Upper lobe of right lung (tissue), 1 donor: ENCODE results near the gene WFDC10B. TPM values are rescaled to one million over a fixed set of nuclear protein-coding genes. Genes with fewer than 3 reads are reported as not detected.
"Not testable (repeated sequence)": the region's sequence is repeated elsewhere in the genome, so short reads cannot be mapped to it uniquely, and the experiment has no call there.

Experiments used
- ATAC-seq: fragments of 200-7000 bp; cut with Tn5 transposase; one replicate; pipeline ENCODE4 v1.9.1; 2020; ENCODE audit warnings: mild to moderate bottlenecking, moderate library complexity
- DNase-seq: peaks from one replicate; pipeline ENCODE4 v3.0.0-alpha.2; 2020
- H3K27ac ChIP-seq: fragments of 200-600 bp; one replicate; pipeline ENCODE4 v1.8.0; 2022
- H3K27me3 ChIP-seq: fragments of 200-600 bp; one replicate; pipeline ENCODE4 v1.8.0; 2022; ENCODE audit warnings: mild to moderate bottlenecking
- H3K36me3 ChIP-seq: fragments of 200-600 bp; one replicate; pipeline ENCODE4 v1.8.0; 2022
- H3K4me1 ChIP-seq: fragments of 200-600 bp; one replicate; pipeline ENCODE4 v1.8.0; 2022
- H3K4me3 ChIP-seq: fragments of 200-600 bp; one replicate; pipeline ENCODE4 v1.8.0; 2022; ENCODE audit warnings: mild to moderate bottlenecking
- H3K9me3 ChIP-seq: fragments of 200-600 bp; one replicate; pipeline ENCODE4 v1.8.0; 2022
- intact Hi-C: fragments of 100-400 bp; cut with DNase I; formaldehyde crosslinking; loops from one replicate; pipeline ENCODE4 v1.11.0; 2022
- total RNA-seq: library from RNA; stranded (reverse); fragmentation: NEBNext Ultra II Directional; extraction: Animal tissue kit (Norgen Biotek cat#: 25700); gene quantifications from one replicate; pipeline ENCODE4 v1.2.1, GENCODE V29; 2021
- TF ChIP-seq, protein P1 (sequence below): fragments of 200-600 bp; IDR thresholded peaks from one replicate; pipeline ENCODE4 v1.8.0; 2022; ENCODE audit warnings: antibody characterized with exemption
- donor health status: DM: no; HTN: yes; CAD: no; lungs with severe emphysema.

Gene WFDC10B
- total RNA-seq, 1 donor from 2014 or later, result not detected

DNA sequence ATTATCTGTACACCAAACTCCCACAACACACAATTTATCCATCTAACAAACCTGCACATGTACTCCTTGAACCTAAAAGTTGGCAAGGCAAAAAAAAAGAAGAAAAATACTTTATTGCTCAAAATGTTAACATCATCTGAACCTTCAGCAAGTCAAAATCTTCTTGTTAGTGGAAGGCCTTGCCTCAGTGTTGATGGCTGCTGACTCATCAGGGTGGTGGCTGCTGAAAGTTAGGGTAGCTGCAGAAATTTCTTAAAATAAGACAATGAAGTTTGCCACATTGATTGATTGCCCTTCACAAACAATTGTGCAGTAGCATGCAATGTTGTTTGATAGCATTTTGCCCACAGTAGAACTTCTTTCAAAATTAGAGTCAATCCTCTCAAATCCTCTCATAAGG, 32.1 kb downstream of the WFDC10B start:
- TF ChIP-seq, protein P1, sequence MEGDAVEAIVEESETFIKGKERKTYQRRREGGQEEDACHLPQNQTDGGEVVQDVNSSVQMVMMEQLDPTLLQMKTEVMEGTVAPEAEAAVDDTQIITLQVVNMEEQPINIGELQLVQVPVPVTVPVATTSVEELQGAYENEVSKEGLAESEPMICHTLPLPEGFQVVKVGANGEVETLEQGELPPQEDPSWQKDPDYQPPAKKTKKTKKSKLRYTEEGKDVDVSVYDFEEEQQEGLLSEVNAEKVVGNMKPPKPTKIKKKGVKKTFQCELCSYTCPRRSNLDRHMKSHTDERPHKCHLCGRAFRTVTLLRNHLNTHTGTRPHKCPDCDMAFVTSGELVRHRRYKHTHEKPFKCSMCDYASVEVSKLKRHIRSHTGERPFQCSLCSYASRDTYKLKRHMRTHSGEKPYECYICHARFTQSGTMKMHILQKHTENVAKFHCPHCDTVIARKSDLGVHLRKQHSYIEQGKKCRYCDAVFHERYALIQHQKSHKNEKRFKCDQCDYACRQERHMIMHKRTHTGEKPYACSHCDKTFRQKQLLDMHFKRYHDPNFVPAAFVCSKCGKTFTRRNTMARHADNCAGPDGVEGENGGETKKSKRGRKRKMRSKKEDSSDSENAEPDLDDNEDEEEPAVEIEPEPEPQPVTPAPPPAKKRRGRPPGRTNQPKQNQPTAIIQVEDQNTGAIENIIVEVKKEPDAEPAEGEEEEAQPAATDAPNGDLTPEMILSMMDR, result no peak
- Histone ChIP-seq H3K36me3 (no peaks in the 10 kb centered on the region), H3K4me1 (no peaks in the 10 kb centered on the region), H3K9me3 (no peaks in the 10 kb centered on the region), H3K4me3 (no peak overlapping the region), H3K27ac (no peak overlapping the region), H3K27me3 (no peaks in the 10 kb centered on the region)
- no peak for ATAC-seq
- no peak for DNase-seq
- intact Hi-C loops, result no loop called here

DNA sequence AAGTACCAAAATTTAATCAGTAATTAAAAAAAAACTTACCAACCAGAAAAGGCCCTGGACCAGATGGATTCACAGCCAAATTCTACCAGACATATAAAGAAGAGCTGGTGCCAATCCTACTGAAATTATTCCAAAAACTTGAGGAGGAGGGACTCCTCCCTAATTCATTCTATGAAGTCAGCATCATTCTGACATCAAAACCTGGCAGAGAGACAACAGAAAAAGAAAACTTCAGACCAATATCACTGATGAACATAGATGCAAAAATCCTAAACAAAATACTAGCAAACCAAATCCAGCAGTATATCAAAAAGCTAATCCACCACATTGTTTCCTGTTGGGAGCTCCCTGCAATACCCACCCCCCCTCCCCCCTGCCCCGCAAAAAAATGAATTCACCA, 34.7 kb downstream of the WFDC10B start, which contains the start of gene WFDC11:
TSS of gene WFDC11 (minus strand) at position 101 of the 400 bp plus-strand sequence. CDS start 19,639 bp downstream, outside the sequence.
- intact Hi-C loops, result no loop called here
- TF ChIP-seq, protein P1, result no peak
- no peaks in the 10 kb centered on the region for H3K27me3 ChIP-seq
- no peak within 1 kb of the TSS for H3K27ac ChIP-seq
- no peaks in the 10 kb centered on the region for H3K4me1 ChIP-seq
- DNase-seq (no peak), ATAC-seq (no peak)
- H3K4me3 ChIP-seq, result no peak within 1 kb of the TSS
- H3K9me3 ChIP-seq, result no peaks in the 10 kb centered on the region
- H3K36me3 ChIP-seq, result no peaks in the 10 kb centered on the region

DNA sequence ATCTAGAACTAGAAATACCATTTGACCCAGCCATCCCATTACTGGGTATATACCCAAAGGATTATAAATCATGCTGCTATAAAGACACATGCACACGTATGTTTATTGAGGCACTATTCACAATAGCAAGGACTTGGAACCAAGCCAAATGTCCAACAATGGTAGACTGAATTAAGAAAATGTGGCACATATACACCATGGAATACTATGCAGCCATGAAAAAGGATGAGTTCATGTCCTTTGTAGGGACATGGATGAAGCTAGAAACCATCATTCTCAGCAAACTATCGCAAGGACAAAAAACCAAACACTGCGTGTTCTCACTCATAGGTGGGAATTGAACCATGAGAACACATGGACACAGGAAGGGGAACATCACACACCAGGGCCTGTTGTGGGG, 47.8 kb downstream of the WFDC10B start:
- H3K4me1 ChIP-seq, H3K27me3 ChIP-seq, ATAC-seq, H3K27ac ChIP-seq, H3K4me3 ChIP-seq, intact Hi-C loops, H3K9me3 ChIP-seq, DNase-seq, H3K36me3 ChIP-seq: not testable (repeated sequence)

DNA sequence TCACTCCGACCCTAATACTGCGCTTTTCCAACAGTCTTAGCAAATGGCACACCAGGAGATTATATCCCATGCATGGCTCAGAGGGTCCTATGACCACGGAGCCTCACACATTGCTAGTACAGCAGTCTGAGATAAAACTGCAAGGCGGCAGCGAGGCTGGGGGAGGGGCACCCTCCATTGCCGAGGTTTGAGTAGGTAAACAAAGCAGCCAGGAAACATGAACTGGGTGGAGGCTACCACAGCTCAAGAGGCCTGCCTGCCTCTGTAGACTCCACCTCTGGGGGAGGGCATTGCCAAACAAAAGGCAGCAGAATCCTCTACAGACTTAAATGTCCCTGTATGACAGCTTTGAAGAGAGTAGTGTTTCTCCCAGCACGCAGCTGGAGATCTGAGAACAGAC, 53.1 kb downstream of the WFDC10B start:
- ATAC-seq (peak; percentile 33), DNase-seq (peak; percentile 78)
- H3K4me3 ChIP-seq, H3K27ac ChIP-seq, H3K27me3 ChIP-seq, H3K36me3 ChIP-seq, intact Hi-C loops, H3K4me1 ChIP-seq, H3K9me3 ChIP-seq: not testable (repeated sequence)

DNA sequence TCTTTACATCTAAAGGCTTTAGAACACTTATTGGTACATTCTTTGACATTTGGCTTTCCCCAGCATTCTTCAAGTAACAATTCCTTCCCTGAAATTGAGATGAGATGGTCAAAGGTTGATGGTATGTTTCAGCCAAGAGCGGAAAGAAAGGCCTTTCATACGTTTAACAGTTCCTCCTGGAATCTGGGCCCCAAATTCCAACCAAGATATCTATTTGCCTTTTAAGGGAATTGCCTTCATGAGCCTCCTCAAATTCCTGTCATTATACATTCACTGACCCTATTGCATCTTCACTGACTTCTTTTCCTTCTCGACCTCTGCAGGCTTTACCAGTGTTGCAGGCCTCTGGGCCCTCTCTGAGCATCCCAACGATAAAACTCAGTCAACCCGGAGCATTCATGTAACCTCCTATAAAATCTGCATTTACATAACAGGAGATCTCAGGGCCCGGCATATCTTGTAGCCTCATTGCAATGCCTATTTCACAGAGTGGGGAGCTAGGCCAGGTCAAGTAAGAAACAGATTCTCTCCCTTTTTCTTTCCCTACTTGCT, 55.4 kb downstream of the WFDC10B start:
- intact Hi-C loops, result no loop called here
- DNase-seq (no peak), ATAC-seq (no peak)
- Histone ChIP-seq H3K9me3 (no peaks in the 10 kb centered on the region), H3K4me3 (no peak overlapping the region), H3K36me3 (no peaks in the 10 kb centered on the region), H3K27me3 (no peaks in the 10 kb centered on the region), H3K4me1 (no peaks in the 10 kb centered on the region), H3K27ac (no peak overlapping the region)
- TF ChIP-seq, protein P1, result no peak

DNA sequence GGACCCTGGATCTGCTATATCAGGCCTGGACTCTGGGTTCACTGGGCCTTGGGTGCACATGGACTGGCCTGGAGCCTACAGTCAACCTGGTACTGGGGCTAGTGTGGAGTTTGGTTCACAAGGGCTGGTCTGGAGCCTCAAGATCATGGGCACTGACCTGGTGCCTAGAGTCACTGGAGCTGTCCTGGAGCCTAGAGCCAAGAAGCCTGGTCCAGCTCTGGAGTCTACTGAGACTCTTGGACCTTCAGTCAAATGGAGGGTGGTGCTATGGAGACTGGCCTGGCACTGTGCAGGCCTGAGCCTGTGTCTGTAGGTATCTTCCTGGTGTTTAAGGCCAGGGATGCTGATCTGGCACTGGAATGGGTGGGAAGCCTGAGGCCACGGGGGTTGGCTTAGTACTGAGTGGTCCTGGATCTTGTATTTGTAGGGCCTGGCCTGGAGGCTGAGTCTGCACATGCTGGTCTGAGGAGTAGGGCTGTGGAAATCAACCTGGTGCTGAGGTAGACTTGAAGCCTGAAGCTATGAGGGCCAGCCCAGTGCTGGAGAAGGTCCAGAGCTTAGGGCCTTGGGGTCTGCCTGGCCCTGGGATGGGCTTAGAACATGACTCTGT, 57.3 kb downstream of the WFDC10B start:
- Histone ChIP-seq H3K27me3 (no peaks in the 10 kb centered on the region), H3K27ac (no peak overlapping the region), H3K9me3 (no peaks in the 10 kb centered on the region), H3K4me1 (no peaks in the 10 kb centered on the region), H3K4me3 (no peak overlapping the region), H3K36me3 (no peaks in the 10 kb centered on the region)
- intact Hi-C loops, result no loop called here
- TF ChIP-seq, protein P1, result no peak
- DNase-seq (no peak), ATAC-seq (peak; percentile 41)
